Measurements from ENCODE around the gene PIP5K1B.

Gene PIP5K1B

GRCh38 chr9:68747043-68747533 is 42.0 kb downstream of the PIP5K1B start:
- no peak for TF ChIP-seq CTCF (conservative IDR thresholded peaks at IDR 0.05)
- no peak for TF ChIP-seq ZFX (IDR thresholded peaks at IDR 0.05)
- H3K27ac ChIP-seq, result no peak overlapping the region

DNA sequence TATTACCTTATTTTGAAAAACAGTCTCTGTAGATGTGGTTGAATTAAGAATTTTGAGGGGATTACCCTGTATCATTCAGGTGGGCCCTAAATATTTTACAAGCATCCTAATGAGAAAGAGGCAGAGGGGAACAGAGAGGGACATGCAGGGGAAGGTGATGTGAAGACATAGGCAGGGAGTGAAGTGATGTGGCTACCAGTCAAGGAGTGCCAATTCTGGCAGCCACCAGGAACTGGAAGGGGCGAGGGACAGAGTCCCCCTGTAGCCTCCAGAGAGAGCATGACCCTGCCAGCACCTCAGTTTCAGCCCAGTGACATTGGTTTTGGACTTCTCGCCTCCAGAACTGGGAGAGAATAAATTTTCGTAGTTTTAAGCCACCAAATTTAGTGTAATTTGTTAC is 44.1 kb downstream of the PIP5K1B start:
- H3K27ac ChIP-seq, result no peak overlapping the region
- TF ChIP-seq ZFX (IDR thresholded peaks at IDR 0.05), result no peak
- no peak for TF ChIP-seq CTCF (conservative IDR thresholded peaks at IDR 0.05)

GRCh38 chr9:68749579-68750159 is 44.6 kb downstream of the PIP5K1B start:
- H3K27ac ChIP-seq, result no peak overlapping the region
- TF ChIP-seq CTCF (conservative IDR thresholded peaks at IDR 0.05) (no peak), ZFX (IDR thresholded peaks at IDR 0.05) (no peak)

GRCh38 chr9:68750255-68750654 is 45.2 kb downstream of the PIP5K1B start:
- H3K27ac ChIP-seq, result no peak overlapping the region
- TF ChIP-seq ZFX (IDR thresholded peaks at IDR 0.05) (no peak), CTCF (conservative IDR thresholded peaks at IDR 0.05) (no peak)

GRCh38 chr9:68750786-68751185 is 45.7 kb downstream of the PIP5K1B start:
- no peak overlapping the region for H3K27ac ChIP-seq
- TF ChIP-seq CTCF (conservative IDR thresholded peaks at IDR 0.05), result no peak
- no peak for TF ChIP-seq ZFX (IDR thresholded peaks at IDR 0.05)

DNA sequence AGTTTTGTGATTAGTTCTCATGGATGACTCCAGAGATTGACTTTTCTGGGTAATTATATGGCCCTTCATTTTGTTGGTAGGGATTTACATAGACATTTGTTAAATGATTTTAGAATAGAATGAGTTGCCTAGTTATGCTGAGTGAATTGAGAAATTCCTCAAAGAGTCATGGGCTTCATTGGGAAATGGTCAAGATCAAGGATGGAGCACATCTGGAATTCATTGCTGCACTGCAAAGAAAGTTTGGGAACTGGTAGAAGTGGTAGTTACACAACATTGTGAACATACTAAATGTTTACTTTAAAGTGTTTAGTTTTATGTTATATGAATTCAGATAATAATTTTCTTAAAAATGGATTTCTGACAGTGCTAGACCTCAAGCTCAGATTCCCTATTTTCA is 46.5 kb downstream of the PIP5K1B start:
- H3K27ac ChIP-seq, result no peak overlapping the region
- TF ChIP-seq CTCF (conservative IDR thresholded peaks at IDR 0.05) (no peak), ZFX (IDR thresholded peaks at IDR 0.05) (no peak)

DNA sequence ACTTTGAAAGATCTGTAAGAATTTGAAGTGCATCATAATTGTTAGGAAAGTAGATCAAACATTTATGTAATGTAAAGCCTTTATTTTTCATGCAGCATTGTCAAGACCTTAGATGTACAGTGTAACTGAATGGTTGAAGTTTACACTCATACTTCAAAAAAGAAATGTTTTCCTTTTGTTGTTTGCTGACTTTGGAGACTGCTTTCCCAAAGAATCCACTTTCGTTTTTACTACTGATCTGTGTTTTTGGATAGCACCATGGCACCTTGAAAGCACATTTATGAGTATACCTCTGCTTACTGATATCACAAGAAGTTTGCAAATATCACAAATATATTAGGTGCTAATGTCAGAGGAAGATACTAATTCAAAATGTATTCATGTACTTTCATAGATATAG is 50.0 kb downstream of the PIP5K1B start:
- TF ChIP-seq CTCF (conservative IDR thresholded peaks at IDR 0.05) (no peak), ZFX (IDR thresholded peaks at IDR 0.05) (no peak)
- H3K27ac ChIP-seq, result no peak overlapping the region

Data from C4-2B (cell line).